ENCODE data around the gene C1QL2. TPM values are rescaled to one million over a fixed set of nuclear protein-coding genes. Genes with fewer than 3 reads are reported as not detected.

Gene C1QL2
- total and polyA plus RNA-seq, 12 donors, result 0.03 TPM; not detected in 11

DNA sequence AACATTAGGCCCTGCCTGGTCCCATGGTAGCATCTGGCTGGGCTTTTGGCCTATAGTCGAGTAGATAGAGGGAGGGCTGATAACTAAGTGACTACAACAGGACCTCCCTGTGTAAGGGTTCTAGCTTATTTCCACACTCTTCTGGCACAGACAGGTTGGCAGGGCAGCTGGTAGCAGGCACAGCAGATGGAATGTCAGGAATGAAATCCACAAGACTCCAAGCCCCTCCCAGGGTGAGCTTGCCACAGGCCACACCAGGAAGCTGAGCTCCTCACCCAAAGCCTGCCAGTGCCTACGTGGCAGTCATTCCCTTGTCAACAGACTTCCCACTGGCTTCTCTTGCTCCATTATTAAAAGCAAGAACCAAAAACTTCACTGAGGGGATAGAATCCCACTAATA, 20.7 kb upstream of the C1QL2 start:
- intact Hi-C loops (cut with DNase I), result no loop called here

GRCh38 chr2:119178776-119179175, 20.2 kb upstream of the C1QL2 start:
- WGBS, 2 donors, result 88 to 93% methylated on average over 6 of the region's 6 CpGs
- intact Hi-C loops (cut with DNase I), result no loop called here
- Histone ChIP-seq H3K27me3 (peaks cover 0 to 4% (median 0%) of the 10 kb centered on the region in 7 donors), H3K27ac (no peak overlapping the region), H3K4me1 (no peaks in the 10 kb centered on the region), H3K4me3 (no peak overlapping the region), H3K36me3 (no peaks in the 10 kb centered on the region), H3K9me3 (no peaks in the 10 kb centered on the region)
- TF ChIP-seq, protein P1, sequence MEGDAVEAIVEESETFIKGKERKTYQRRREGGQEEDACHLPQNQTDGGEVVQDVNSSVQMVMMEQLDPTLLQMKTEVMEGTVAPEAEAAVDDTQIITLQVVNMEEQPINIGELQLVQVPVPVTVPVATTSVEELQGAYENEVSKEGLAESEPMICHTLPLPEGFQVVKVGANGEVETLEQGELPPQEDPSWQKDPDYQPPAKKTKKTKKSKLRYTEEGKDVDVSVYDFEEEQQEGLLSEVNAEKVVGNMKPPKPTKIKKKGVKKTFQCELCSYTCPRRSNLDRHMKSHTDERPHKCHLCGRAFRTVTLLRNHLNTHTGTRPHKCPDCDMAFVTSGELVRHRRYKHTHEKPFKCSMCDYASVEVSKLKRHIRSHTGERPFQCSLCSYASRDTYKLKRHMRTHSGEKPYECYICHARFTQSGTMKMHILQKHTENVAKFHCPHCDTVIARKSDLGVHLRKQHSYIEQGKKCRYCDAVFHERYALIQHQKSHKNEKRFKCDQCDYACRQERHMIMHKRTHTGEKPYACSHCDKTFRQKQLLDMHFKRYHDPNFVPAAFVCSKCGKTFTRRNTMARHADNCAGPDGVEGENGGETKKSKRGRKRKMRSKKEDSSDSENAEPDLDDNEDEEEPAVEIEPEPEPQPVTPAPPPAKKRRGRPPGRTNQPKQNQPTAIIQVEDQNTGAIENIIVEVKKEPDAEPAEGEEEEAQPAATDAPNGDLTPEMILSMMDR (IDR thresholded peaks at IDR 0.05), result no peak
- peak in 1 of 8 donors; percentile 21 for ATAC-seq
- no peak for DNase-seq

More for the DNA sequence above, 20.7 kb upstream of the C1QL2 start:
- Histone ChIP-seq H3K9me3 (no peaks in the 10 kb centered on the region), H3K36me3 (no peaks in the 10 kb centered on the region), H3K4me1 (no peaks in the 10 kb centered on the region), H3K4me3 (no peak overlapping the region), H3K27ac (no peak overlapping the region), H3K27me3 (peaks cover 0 to 4% (median 0%) of the 10 kb centered on the region in 7 donors)
- DNase-seq, result no peak
- TF ChIP-seq, protein P1 (IDR thresholded peaks at IDR 0.05), result no peak
- WGBS, 2 donors, result 44 to 46% methylated on average over 2 of the region's 2 CpGs
- peak in 4 of 8 donors; percentile 31 to 67 (median 48) for ATAC-seq

- intact Hi-C loops (cut with DNase I), result no loop called here
- no peak for DNase-seq
- H3K27ac ChIP-seq, result no peak overlapping the region
- no peaks in the 10 kb centered on the region for H3K4me1 ChIP-seq
- no peaks in the 10 kb centered on the region for H3K36me3 ChIP-seq
- ATAC-seq, result no peak
- WGBS, 2 donors, result 42 to 58% methylated on average over 4 of the region's 4 CpGs
- TF ChIP-seq, protein P1 (IDR thresholded peaks at IDR 0.05), result no peak
- H3K9me3 ChIP-seq, result no peaks in the 10 kb centered on the region
- H3K27me3 ChIP-seq, result peaks cover 0 to 4% (median 0%) of the 10 kb centered on the region in 7 donors
- no peak overlapping the region for H3K4me3 ChIP-seq
These were observed 19.3 kb upstream of the C1QL2 start for GRCh38 chr2:119177838-119178190.

DNA sequence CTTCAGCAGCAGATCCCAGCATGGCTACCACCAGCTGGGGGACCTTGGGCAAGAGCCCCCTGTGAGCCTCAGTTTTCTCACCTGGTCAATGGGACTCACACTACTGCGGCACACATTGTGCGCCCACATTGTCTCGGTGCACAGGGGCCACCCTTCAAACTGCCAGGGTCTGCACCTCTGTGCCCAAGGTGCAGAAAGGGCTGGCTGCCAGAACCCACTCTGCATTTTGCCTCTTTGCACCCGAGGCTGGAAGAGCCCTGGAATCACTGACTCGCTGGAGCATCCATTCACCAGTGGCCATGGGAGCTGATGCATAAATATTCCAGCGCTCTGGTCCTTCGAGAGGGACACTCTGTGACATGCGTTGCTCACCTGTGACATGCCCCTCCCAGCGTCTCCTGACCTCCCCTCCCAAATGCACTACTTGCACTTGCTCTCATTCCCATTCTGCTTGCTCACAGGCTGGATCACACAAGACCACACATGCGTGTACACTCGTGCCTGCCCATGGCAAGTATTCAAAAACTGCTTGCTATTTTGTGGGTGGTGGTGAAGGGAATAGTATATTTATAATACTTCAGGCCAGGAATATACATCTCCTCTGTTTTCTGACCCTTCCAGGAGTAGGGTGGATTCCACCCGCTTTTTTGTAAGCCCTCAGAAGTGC, 18.8 kb upstream of the C1QL2 start:
- ATAC-seq (no peak), DNase-seq (no peak)
- Histone ChIP-seq H3K4me1 (no peaks in the 10 kb centered on the region), H3K27me3 (peaks cover 0 to 4% (median 0%) of the 10 kb centered on the region in 7 donors), H3K36me3 (no peaks in the 10 kb centered on the region), H3K27ac (no peak overlapping the region), H3K4me3 (no peak overlapping the region), H3K9me3 (no peaks in the 10 kb centered on the region)
- WGBS, 2 donors, result 84 to 85% methylated on average over 12 of the region's 12 CpGs
- intact Hi-C loops (cut with DNase I), result no loop called here
- TF ChIP-seq, protein P1 (IDR thresholded peaks at IDR 0.05), result no peak
